Skin of body (tissue), 2 donors: ENCODE measurements around the gene INSYN1. TPM values are rescaled to one million over a fixed set of nuclear protein-coding genes. Genes with fewer than 3 reads are reported as not detected.
A peak's percentile ranks its signal among the peaks of the same experiment; 100 is the strongest.
"Not testable (repeated sequence)": the region's sequence is repeated elsewhere in the genome, so short reads cannot be mapped to it uniquely, and the experiment has no call there.

Experiments used
- DNase-seq: peaks from one replicate; lab custom pipeline; 2025; lab: John Stamatoyannopoulos, UW
- total RNA-seq: library from RNA; depleted of rRNA; stranded (reverse); fragments of >200 nt; gene quantifications from one replicate; pipeline ENCODE4 v1.2.3, GENCODE V29; 2014

The INSYN1 gene
- total RNA-seq, 1 donor from 2014 or later, result 7.7 TPM

GRCh38 chr15:73714695-73715301 is 38.4 kb downstream of the INSYN1 start:
- no peak for DNase-seq

- DNase-seq, result no peak
Measured at GRCh38 chr15:73712107-73712506, 41.0 kb downstream of the INSYN1 start.

DNA sequence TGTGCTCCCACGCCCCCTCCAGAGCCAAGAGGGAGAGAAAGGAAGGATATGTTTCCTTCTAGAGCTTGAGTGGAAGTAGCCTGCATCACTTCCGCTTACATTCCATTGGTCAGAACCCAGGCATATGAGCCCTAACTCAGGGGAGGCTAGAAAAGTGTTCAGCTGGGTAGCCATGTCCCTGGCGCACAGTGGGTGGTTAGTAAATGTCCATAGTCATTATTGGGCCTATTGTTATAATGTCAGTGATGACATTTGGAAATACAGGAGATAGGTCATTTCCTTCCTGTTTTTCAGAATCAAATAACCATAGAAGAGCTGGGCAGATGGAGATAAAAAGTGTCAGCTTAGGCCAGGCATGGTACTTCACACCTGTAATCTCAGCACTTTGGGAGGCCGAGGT is 41.6 kb downstream of the INSYN1 start:
- DNase-seq, result no peak

DNA sequence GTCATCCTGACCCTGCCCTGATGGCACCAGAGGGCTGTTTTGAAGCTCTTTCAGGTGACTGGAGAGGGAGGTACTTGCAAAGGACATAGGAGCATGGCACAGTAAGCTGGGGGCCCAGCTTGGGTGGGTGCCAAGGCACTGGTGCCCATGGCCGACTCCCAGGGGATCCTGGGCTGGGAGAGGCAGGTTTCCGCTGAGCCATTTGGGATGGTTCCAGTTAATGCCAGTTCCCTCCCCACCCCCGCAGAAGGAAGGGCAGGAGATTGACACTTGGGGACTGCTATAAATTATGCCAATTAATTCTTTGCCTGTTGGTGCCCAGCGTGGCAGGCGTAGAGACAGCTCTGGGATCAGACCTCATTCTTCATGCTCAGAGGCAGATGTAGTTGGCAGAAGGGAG is 42.8 kb downstream of the INSYN1 start:
- DNase-seq, result no peak

DNA sequence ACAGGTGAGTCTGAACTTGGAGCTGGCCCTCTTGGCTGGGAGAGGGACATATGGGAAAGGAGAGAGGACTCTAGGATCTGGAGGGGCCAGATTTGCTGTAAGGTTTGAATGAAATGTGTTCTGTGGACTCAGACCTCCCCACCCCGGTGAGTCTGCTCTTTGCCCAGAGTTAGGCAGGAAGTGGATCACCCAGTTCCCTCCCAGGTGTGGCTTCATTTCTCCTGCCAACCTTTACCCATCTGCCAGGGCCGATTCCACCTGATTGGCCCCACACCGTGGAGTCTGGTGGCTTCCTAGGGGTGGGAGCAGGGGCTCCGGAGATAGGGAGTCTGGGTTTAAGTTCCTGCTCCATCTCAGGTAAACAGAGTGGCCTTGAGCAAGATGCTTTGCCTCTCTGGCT is 43.5 kb downstream of the INSYN1 start:
- no peak for DNase-seq

DNA sequence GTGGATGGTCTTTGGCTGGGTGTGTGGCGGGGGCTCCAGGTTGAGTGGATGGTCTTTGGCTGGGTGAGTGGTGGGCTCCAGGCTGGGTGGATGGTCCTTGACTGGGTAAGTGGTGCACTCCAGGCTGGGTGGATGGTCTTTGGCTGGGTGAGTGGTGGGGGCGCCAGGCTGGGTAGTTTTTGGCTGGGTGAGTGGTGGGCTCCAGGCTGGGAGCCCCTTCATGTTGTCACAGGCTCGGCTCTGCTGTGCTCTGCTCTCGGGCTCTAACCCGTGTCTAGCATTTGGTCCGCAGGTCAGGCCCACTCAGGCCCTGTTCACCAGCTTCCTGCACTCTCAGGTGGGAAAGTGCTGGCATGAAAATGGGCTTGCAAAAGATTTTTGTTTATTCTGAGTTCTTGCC is 43.9 kb downstream of the INSYN1 start:
- DNase-seq, result no peak

DNA sequence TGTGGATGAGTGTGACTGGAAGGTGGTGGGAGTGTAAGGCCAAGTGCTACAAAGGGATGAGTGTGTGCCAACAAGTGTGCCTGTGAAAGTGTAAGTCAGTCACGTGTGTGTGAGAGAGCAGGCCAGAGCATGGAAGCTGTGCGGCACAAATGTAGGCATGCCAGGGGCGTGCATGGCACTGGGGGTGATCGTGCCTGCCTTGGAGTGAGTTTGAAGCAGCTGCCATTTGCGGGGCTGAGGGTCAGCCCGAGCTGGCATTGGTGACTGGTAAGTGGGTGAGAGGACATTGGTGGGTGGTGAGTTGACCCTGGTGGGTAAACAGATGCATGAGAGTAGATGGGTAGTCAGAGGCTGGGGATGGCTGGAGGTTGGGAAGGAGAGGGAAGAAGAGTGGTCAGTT is 44.5 kb downstream of the INSYN1 start:
- DNase-seq, result no peak

GRCh38 chr15:73704869-73705645 is 48.1 kb downstream of the INSYN1 start:
- no peak for DNase-seq

DNA sequence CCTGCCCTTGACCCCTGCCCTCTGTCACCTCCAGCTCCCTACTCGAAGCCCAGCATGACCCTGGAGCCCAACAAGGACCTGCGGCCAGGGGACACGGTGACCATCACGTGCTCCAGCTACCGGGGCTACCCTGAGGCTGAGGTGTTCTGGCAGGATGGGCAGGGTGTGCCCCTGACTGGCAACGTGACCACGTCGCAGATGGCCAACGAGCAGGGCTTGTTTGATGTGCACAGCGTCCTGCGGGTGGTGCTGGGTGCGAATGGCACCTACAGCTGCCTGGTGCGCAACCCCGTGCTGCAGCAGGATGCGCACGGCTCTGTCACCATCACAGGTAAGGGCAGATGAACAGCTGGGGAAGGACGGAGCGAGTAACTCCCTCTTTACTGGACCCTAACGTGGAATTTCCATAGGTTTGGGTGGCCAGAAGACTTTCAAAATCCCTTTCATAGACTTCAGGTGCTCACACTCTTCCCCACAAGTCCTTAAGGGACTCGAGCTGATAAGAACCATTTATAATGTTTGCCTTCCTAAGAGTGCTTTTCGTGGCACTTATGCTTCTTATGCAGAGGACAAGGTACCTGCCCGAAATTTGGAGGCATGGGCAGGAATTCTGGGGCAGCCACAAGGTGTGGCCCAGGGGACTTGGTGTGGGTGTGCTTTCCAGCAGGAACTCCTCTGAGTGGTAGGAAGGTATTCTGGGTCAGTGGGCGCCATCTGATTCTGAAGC is 48.8 kb downstream of the INSYN1 start:
- not testable (repeated sequence) for DNase-seq

DNA sequence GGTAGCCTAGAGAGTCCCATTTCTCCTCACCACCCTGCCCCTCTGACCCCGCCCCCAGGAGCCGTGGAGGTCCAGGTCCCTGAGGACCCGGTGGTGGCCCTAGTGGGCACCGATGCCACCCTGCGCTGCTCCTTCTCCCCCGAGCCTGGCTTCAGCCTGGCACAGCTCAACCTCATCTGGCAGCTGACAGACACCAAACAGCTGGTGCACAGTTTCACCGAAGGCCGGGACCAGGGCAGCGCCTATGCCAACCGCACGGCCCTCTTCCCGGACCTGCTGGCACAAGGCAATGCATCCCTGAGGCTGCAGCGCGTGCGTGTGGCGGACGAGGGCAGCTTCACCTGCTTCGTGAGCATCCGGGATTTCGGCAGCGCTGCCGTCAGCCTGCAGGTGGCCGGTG is 49.5 kb downstream of the INSYN1 start:
- not testable (repeated sequence) for DNase-seq

GRCh38 chr15:73702311-73703239 is 50.6 kb downstream of the INSYN1 start:
- DNase-seq, result not testable (repeated sequence)

GRCh38 chr15:73700041-73700842 is 52.9 kb downstream of the INSYN1 start:
- DNase-seq, result peak; percentile 75

- no peak for DNase-seq
Measured at GRCh38 chr15:73699249-73700040, 53.7 kb downstream of the INSYN1 start.

DNA sequence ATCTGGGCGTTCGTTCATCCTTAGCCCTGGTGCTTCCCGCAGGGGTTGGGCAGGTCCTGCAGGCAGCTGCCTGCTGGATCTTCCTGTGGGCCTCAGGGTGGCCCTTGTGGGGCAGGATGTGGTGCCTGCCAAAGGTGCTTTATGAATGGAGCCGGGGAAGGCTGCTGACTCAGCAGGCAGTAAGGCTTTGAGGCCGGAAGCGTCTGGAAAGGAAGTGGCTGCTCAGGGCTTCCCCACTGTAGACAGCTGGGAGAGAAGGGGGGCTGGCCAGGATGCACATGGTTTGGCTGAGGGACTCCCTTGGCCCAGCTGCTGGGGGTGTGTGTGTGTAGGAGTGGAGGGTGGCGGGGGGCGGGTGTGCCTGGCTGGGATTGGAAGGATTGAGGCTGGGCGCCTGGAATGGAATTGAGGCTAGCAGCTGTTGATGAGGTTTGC is 56.1 kb downstream of the INSYN1 start:
- DNase-seq, result peak; percentile 96

GRCh38 chr15:73696641-73697001 is 56.5 kb downstream of the INSYN1 start:
- no peak for DNase-seq

- no peak for DNase-seq
Measured at GRCh38 chr15:73695773-73696640, 57.1 kb downstream of the INSYN1 start.

DNA sequence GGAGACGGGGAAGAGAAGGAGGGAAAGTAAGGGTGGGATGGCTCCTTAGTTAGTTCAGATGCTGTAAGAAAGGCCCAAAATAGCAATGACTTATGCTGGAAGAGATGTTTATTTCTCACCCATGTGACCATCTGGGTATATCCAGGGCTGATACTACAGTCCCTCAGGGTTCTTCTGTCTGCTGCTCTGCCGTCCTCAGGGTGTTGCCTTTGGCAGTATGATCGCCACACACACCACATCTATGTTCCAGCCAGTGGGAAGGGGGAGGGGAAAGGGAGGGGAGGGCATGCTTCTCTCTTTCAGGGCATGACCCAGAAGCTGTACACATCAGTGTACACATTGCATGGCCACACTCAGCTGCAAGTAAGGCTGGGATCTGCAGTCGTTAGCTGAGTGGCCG is 58.7 kb downstream of the INSYN1 start:
- no peak for DNase-seq

GRCh38 chr15:73691396-73691795 is 61.8 kb downstream of the INSYN1 start:
- no peak for DNase-seq

- no peak for DNase-seq
Measured at GRCh38 chr15:73688455-73688854, 64.7 kb downstream of the INSYN1 start.
